Stimulated activated CD8-positive, alpha-beta memory T cell treated with anti-CD3 and anti-CD28 coated beads, Interleukin-15, amount 100 ng/mL, for 1 hour (primary cell): ENCODE results near the gene VGF.
"Not testable (repeated sequence)": the region's sequence is repeated elsewhere in the genome, so short reads cannot be mapped to it uniquely, and the experiment has no call there.

Source experiments
- DNase-seq: peaks from one replicate; pipeline ENCODE4 v3.0.0-alpha.2; 2020; ENCODE audit warnings: low read depth

The VGF gene

GRCh38 chr7:101165075-101165957 lies at the start of gene VGF:
VGF (minus strand) TSS chr7:101165569; CDS start chr7:101164843, 726 bp downstream.
- DNase-seq, result peak; percentile 75

- no peak for DNase-seq
These were observed 46.6 kb upstream of the VGF start for GRCh38 chr7:101212014-101212413.

GRCh38 chr7:101211501-101211900 lies 46.1 kb upstream of the VGF start:
- no peak for DNase-seq

- DNase-seq, result no peak
These were observed 44.8 kb upstream of the VGF start for GRCh38 chr7:101210143-101210542.

- no peak for DNase-seq
These were observed 43.4 kb upstream of the VGF start for GRCh38 chr7:101208794-101209193.

GRCh38 chr7:101207459-101207858 lies 42.1 kb upstream of the VGF start:
- DNase-seq, result no peak

- no peak for DNase-seq
These were observed 41.3 kb upstream of the VGF start for GRCh38 chr7:101206665-101207042.

GRCh38 chr7:101205901-101206664 lies 40.7 kb upstream of the VGF start:
- DNase-seq, result no peak

- not testable (repeated sequence) for DNase-seq
These were observed 38.7 kb upstream of the VGF start for GRCh38 chr7:101203740-101204738.

GRCh38 chr7:101202603-101202918 lies 37.2 kb upstream of the VGF start:
- no peak for DNase-seq

GRCh38 chr7:101201695-101202602 lies 36.6 kb upstream of the VGF start:
- no peak for DNase-seq

- no peak for DNase-seq
These were observed 35.7 kb upstream of the VGF start, which contains the start of gene MOGAT3 for GRCh38 chr7:101200862-101201599. MOGAT3 (minus strand) TSS chr7:101201036; CDS start chr7:101200854, 182 bp downstream.

GRCh38 chr7:101200504-101200861 lies 35.1 kb upstream of the VGF start:
- DNase-seq, result no peak

- DNase-seq, result not testable (repeated sequence)
These were observed 34.2 kb upstream of the VGF start for GRCh38 chr7:101199522-101199921.

GRCh38 chr7:101198476-101198875 lies 33.1 kb upstream of the VGF start:
- DNase-seq, result no peak

GRCh38 chr7:101197991-101198390 lies 32.6 kb upstream of the VGF start:
- DNase-seq, result no peak

- no peak for DNase-seq
These were observed 30.5 kb upstream of the VGF start for GRCh38 chr7:101195884-101196283.

- no peak for DNase-seq
These were observed 23.7 kb upstream of the VGF start for GRCh38 chr7:101189109-101189508.

- no peak for DNase-seq
These were observed 21.6 kb upstream of the VGF start for GRCh38 chr7:101186844-101187428.

GRCh38 chr7:101186194-101186593 lies 20.8 kb upstream of the VGF start:
- DNase-seq, result no peak
